ENCODE data around the gene PREP.
A peak's percentile ranks its signal among the peaks of the same experiment; 100 is the strongest.
"Not testable (repeated sequence)": the region's sequence is repeated elsewhere in the genome, so short reads cannot be mapped to it uniquely, and the experiment has no call there.

PREP gene

DNA sequence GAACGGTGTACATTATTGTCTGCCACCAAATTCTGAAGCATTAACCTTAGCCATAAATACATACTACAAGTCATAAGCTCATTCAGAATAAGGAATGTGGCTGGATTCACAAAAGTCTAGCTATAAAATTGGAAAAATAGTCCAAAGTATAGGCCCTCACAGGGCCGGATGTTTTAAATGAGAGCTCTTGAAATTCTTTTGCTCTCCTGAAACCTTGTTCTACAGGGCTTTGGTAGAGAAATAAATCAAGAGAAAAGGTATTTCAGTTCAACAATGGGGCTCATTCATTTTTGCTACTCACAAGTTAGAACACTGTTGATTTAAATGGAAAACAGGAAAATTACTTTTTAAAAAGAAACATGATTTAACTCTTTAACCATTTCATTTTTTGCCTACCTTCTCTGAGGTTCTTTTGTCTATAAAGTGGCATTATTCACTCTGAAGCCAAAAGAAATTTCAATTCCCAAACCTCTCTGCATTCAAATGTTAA lies 58.0 kb downstream of the PREP start:
- no peak for DNase-seq (ENCODE audit: low read depth)

DNA sequence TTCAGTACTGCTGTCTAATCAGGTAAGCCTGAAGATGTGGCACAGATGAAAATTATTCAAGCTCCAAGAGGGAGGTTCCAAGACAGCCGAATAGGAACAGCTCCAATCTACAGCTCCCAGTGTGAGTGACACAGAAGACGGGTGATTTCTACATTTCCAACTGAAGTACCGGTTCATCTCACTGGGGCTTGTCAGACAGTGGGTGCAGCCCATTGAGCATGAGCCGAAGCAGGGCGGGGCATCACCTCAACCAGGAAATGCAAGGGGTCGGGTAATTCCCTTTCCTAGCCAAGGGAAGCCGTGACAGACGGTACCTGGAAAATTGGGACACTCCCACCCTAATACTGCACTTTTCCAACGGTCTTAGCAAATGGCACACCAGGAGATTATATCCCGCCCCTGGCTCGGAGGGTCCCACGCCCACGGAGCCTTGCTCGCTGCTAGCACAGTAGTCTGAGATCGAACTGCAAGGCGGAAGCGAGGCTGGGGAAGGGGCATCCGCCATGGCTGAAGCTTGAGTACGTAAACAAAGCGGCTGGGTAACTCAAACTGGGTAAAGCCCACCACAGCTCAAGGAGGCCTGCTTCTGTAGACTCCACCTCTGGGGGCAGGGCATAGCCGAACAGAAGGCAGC lies 64.4 kb downstream of the PREP start:
- not testable (repeated sequence) for DNase-seq (ENCODE audit: low read depth)

DNA sequence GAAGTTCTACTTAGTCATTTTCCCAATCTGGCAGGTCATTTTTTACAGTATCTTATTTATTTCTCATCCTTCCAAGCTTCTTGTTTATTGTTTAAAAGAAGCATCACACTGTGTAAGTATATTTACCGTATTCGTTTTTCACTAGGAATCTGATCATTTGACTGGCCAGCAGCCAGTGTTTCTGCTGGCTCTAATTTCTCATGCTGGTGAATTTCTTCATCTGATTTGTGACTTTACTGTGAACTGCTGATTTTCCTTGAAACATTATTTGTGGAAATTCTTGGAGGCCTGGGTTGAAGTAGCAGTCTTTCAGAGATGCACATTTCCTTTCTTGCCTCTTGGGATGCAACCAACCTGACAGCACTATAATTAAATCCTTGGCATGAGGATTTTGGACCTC lies 65.9 kb downstream of the PREP start:
- DNase-seq (ENCODE audit: low read depth) = no peak

GRCh38 chr6:105332576-105332975 lies 70.3 kb downstream of the PREP start:
- no peak for DNase-seq (ENCODE audit: low read depth)

DNA sequence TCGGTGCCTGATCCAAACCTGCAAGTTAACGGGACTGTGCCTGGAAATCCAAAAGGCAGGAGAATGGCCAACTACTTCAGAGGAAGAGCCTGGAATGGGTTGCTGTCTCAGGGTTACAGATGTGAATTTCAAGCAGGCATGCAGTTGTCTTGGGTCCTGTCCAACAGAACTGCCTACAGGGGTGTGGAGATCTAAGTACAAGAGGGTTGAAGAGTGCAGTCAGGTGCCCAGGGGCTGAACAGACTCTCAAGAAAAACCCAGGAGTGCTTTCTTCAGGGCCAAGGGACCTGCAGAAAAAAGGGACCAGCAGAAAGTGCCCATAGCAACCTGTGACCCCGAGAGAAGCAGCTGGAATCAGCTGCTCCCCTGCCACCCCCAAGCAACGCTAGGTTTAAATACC lies 71.0 kb downstream of the PREP start:
- DNase-seq (ENCODE audit: low read depth) = no peak

DNA sequence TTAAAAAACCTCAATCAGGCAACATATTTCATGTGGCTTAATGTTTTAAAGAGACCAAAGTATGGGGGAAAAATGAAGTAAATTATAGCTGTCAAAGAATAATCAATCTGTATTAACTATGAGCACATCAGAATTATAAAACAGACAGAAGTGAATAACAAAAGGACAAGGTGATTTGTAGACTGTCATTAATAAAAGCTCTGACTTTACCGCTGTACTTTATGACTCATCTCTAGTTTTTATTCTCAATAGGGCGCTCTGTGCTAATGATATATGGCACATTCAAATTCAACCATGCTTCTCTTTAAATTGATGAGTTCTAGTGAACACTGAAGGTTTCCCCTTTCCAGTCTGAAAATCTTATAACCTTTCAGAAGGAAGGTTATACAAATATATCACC lies 72.0 kb downstream of the PREP start:
- no peak for DNase-seq (ENCODE audit: low read depth)

GRCh38 chr6:105330364-105330763 lies 72.5 kb downstream of the PREP start:
- no peak for DNase-seq (ENCODE audit: low read depth)

GRCh38 chr6:105326833-105327770 lies 75.8 kb downstream of the PREP start:
- DNase-seq (ENCODE audit: low read depth) = peak; percentile 65

- peak; percentile 85 for DNase-seq (ENCODE audit: low read depth)
These were observed 76.7 kb downstream of the PREP start for GRCh38 chr6:105326216-105326615.

DNA sequence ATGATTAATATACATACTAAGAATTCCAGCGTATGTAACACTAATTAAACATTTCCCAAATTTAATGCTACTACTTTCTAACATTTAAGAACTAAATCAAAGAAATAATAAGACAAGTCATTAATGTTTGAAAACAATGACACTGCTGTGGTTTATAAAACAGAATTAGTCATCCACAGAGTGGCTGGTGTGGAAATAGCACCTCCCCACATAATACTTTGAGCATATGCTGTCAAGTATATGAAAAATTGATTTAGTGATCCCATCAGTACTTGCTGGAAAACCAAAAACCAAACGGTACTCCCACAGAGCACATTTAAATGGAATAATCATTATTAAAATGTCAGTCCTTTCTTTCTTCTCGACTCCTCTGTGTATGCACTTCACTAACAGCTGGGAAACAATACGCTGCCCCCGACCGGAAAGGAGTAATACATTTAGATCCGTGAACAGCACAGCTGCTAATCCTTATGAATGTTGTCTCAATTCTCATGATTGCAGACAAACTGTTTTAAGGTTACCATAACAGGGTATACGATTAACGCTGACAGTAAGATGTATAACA lies 78.4 kb downstream of the PREP start:
- peak; percentile 50 for DNase-seq (ENCODE audit: low read depth)

DNA sequence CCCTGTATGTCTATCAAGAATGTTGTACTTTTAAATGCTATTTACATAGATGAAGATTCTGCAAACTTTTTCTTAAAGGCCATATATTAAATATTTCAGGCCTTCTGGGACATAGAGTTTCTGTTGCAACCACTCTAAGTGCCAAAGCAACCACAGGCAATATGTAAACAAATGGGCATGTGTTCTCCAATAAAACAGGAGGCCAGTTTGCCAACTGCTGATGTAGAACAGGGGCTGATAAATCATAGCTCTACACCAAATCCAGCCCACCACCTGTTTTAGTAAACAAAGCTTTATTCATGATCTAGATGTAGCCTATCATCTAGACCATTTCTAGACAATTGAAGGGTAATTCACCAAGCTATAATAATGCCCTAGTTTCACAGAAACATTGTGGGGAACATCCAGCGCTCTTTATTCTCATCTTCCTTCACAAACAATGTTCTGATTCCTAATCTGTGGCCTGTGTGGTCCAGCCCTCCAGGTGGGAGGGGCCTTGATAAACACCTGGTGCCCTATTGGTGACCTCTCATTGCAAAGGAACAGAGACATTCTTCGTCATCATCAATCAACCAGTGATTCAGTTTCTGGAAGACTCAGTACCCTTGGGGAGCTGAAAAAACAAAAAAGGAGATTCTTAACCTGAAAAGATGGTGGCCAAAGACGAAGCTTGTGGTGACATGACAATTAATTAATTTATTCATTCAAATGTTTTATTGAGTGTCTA lies 80.2 kb downstream of the PREP start:
- DNase-seq (ENCODE audit: low read depth) = no peak

DNA sequence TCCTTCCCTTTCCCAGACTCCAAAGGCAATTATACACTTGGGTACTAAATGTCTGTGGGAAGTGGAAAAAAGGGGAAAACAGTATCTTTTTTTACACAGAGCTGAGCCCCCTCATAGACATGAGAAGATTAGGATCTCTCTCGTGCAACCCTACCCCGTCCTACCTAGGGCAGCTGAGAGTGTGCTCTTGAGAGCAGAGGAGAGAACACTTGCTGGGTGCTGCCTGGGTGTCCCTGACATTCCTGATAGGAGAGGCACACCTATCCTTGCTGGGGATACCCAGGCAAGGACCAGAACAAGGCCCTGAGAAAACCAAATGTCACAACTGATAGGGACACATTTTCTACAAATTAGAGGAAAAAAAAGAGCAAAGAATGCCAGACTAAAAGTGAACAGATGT lies 81.2 kb downstream of the PREP start:
- no peak for DNase-seq (ENCODE audit: low read depth)

- no peak for DNase-seq (ENCODE audit: low read depth)
These were observed 81.7 kb downstream of the PREP start for GRCh38 chr6:105321207-105321606.

GRCh38 chr6:105320765-105321164 lies 82.1 kb downstream of the PREP start:
- no peak for DNase-seq (ENCODE audit: low read depth)

- no peak for DNase-seq (ENCODE audit: low read depth)
These were observed 82.6 kb downstream of the PREP start for GRCh38 chr6:105320271-105320670.

DNA sequence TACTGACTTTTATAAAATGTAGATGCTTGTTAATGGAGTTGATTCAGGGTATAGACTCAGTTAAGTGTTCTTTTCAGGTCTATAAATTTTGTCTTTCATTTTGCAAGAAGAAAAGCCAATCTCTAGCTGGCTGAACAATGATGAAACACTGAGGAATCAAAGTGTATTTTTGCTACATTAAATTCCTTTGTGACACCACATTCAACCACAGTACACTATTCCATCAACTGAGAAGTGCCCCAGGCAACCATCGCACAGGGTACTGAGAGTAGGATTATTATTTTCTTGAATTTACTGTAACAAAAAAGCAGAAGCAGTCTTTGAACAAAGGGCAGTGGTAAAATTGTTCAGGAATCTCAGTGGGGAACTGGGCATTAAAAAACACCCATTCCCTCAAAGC lies 83.6 kb downstream of the PREP start:
- peak; percentile 50 for DNase-seq (ENCODE audit: low read depth)

DNA sequence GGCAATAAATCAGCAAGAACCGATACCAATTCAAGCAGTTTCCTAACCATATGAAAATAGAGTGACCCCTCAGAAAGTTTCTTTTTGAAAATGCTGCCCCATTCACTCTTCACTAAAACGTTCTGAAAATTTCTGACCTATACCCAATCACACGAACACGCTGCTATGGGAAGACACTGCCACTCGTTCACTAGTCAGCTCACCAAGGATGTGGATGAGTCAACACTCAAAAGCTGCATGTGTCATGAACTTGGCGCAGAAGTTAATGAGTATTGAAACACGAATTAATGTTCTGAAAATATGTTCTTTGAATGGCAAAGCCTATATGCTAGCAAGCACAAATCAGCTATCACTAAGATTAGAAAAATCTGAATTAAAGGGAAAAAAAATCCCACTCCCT lies 84.2 kb downstream of the PREP start:
- peak; percentile 85 for DNase-seq (ENCODE audit: low read depth)

DNA sequence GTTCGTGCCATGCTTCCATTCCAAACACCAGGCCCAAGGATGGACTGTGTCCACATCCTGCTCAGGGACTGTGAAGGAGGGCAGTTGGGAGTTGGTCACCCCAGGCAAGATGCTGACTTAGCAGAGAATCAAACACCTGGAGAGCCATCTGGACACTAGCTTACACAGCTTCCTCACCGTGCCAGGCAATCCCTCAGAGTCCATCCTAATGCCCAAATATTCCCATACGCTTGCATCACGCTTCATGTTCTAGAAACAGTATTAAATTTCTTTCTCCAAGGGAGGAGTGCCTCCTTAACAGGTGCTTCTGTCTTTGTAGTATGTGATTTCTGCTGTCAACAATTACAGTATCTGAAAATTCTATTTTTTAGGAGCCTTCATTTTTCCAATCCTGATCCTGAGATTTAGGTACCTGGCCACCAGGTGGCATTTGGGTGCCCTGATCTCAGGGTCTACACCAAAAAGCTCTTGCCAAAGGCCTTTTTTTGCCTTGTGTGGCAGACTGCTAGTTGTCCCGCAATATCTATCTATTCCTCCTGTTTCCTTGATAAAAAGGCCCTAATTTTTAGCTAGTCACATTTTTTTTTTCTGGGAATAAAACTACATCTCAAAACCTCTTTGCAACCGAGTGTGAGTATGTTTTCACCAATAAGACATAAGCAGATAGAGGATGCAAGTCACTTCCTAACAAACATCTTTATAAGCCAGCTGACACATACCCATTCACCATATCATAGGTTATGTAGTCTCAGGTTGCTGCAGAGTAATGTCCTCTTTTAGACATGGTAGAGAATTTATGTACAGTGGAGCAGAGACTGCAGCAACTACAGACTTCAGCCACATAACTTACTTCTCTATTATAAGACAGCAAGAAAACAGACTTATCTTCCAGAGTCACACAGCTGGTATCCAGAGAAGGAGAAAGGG lies 85.0 kb downstream of the PREP start:
- DNase-seq (ENCODE audit: low read depth) = no peak

GRCh38 chr6:105313211-105313610 lies 89.7 kb downstream of the PREP start:
- DNase-seq (ENCODE audit: low read depth) = no peak

GRCh38 chr6:105310947-105311346 lies 91.9 kb downstream of the PREP start:
- DNase-seq (ENCODE audit: low read depth) = no peak

DNA sequence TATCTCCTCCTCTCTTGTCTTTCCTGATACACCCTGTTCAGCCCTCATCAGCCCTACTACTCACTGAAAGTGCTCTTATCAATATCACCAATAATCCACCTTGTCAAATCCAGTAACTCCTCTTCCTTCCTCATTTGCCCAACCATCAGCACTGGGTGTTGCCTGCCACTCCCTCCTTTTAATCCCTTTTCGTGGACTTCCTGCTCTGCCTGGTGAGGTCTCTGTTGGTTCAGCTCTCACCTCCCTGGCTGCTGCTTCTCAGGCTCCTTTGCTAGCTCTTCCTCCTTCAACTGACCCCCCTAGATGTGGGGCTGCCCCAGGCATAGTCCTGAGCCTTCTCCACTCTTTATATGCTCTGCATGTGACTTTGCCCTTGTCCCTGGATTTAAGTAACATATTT lies 92.5 kb downstream of the PREP start:
- DNase-seq (ENCODE audit: low read depth) = no peak
